Right lobe of liver (tissue), 6 donors: ENCODE data around the gene UPK2. TPM values are rescaled to one million over a fixed set of nuclear protein-coding genes. Genes with fewer than 3 reads are reported as not detected.

ENCODE experiments used
- ATAC-seq, 4 donors: fragments of 200-7000 bp; cut with Tn5 transposase; one replicate each; pipeline ENCODE4 v1.9.1; 2020; ENCODE audit warnings: mild to moderate bottlenecking in 4 of 4, moderate library complexity in 4 of 4
- DNase-seq, 3 donors: peaks; one replicate each; pipeline ENCODE4 v3.0.0-alpha.2; 2020
- H3K27ac ChIP-seq, 3 donors: fragments of 200-600 bp; one replicate each; pipeline ENCODE4 v1.8.0; 2022
- H3K27me3 ChIP-seq, 2 donors: fragments of 200-600 bp; one replicate each; pipeline ENCODE4 v1.8.0; 2022
- H3K36me3 ChIP-seq, 4 donors: fragments of 200-600 bp; sonication (generic) in 1 of 4; one replicate each; pipeline versions ENCODE4 v1.5.1 to v1.8.0; 2017 to 2022; ENCODE audit warnings: control low read depth in 1 of 4
- H3K4me1 ChIP-seq, 4 donors: fragments of 200-600 bp; sonication (generic) in 1 of 4; one replicate each; pipeline versions ENCODE4 v1.5.1 to v1.8.0; 2017 to 2022; ENCODE audit warnings: control low read depth in 1 of 4
- H3K4me3 ChIP-seq, 3 donors: fragments of 200-600 bp; one replicate each; pipeline ENCODE4 v1.8.0; 2022
- H3K9me3 ChIP-seq, 4 donors: fragments of 200-600 bp; sonication (generic) in 1 of 4; one replicate each; pipeline versions ENCODE4 v1.5.1 to v1.8.0; 2017 to 2022; ENCODE audit warnings: control low read depth in 1 of 4
- POLR2A ChIP-seq: fragments of 450-650 bp; IDR thresholded peaks from one replicate; pipeline ENCODE4 v1.6.1; 2017; ENCODE audit warnings: antibody characterized with exemption, mild to moderate bottlenecking
- WGBS: methylation state at CpG from one replicate; pipeline ENCODE4 v1.1.6; 2018; ENCODE audit warnings: low coverage, low lambda C conversion rate; ENCODE audit not compliant: insufficient coverage; ENCODE audit errors: missing lambda C conversion rate; 5-methylcytosine and 5-hydroxymethylcytosine counted together
- intact Hi-C, 2 donors: fragments of 100-400 bp; cut with DNase I; formaldehyde crosslinking; loops; one replicate each; pipeline versions ENCODE4 v1.11.2 to v1.14.1; 2022
- microRNA-seq, 2 donors: library from miRNA; unstranded; fragments of <30 nt; microRNA quantifications; one replicate each; pipeline ENCODE4, GENCODE V29; 2019 to 2020
- small RNA-seq, 2 experiments: library from RNA; depleted of rRNA; stranded (forward); fragments of <200 nt; gene quantifications; one replicate each; pipeline ENCODE3, GENCODE V24; 2016
- total RNA-seq, 6 experiments: library from RNA; depleted of rRNA in 2 of 6; stranded (reverse); fragments of >200 nt in 2 of 6; fragmentation: NEBNext Ultra II Directional in 3 of 6; extraction: Animal tissue kit (Norgen Biotek cat#: 25700) in 3 of 6; gene quantifications; one replicate each; pipeline versions ENCODE4 v1.1.0 to v1.2.4, GENCODE V29; 2016 to 2023
- TF ChIP-seq, protein P1 (sequence below), 4 donors: fragments of 200-600 bp in 3 of 4; fragments of 450-650 bp in 1 of 4; IDR thresholded peaks; one replicate each; pipeline versions ENCODE4 v1.5.1 to v1.8.0; 2016 to 2022; ENCODE audit warnings: antibody characterized with exemption in 4 of 4, mild to moderate bottlenecking in 2 of 4
- donor health status: DM: no; HTN: yes; CAD: no.
- donor health status: DM: no; HTN: no; CAD: no.
- donor health status: DM: no; HTN: no; CAD: no.
- donor health status: DM: no; HTN: yes; CAD: no.
- donor health status: DM: no; HTN: yes; CAD: no.

The UPK2 gene
- total RNA-seq, 6 experiments from 2014 or later: not detected

DNA sequence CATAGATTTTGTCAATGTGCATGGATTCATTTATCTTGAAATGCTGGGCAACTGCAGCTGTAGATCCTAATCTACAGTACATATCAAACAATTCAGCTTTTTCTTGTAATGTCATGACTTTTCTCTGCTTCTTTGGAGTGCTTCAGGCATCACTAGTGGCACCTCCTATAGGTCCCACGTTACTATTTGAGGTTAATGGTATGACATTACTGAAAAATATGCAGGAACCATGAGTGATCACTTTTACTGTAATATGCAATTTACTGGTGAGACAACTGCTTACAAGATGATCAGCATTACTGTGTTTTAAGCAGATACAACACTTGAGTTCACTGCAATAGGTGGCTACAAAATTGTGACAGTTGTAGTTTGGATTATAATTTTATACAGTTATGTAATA lies 44.8 kb downstream of the UPK2 start:
- 56% methylated on average over 1 of the region's 1 CpG for WGBS
- no peak overlapping the region for H3K4me3 ChIP-seq
- intact Hi-C loops: no loop called here
- no peak overlapping the region for H3K27ac ChIP-seq
- H3K27me3 ChIP-seq: no peaks in the 10 kb centered on the region
- H3K9me3 ChIP-seq: no peaks in the 10 kb centered on the region
- H3K36me3 ChIP-seq: peaks cover 0 to 33% (median 15%) of the 10 kb centered on the region in 4 donors
- peaks cover 0 to 13% (median 6%) of the 10 kb centered on the region in 4 donors for H3K4me1 ChIP-seq
- TF ChIP-seq, protein P1, sequence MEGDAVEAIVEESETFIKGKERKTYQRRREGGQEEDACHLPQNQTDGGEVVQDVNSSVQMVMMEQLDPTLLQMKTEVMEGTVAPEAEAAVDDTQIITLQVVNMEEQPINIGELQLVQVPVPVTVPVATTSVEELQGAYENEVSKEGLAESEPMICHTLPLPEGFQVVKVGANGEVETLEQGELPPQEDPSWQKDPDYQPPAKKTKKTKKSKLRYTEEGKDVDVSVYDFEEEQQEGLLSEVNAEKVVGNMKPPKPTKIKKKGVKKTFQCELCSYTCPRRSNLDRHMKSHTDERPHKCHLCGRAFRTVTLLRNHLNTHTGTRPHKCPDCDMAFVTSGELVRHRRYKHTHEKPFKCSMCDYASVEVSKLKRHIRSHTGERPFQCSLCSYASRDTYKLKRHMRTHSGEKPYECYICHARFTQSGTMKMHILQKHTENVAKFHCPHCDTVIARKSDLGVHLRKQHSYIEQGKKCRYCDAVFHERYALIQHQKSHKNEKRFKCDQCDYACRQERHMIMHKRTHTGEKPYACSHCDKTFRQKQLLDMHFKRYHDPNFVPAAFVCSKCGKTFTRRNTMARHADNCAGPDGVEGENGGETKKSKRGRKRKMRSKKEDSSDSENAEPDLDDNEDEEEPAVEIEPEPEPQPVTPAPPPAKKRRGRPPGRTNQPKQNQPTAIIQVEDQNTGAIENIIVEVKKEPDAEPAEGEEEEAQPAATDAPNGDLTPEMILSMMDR (IDR thresholded peaks at IDR 0.05): no peak
- DNase-seq: no peak
- ATAC-seq: no peak

DNA sequence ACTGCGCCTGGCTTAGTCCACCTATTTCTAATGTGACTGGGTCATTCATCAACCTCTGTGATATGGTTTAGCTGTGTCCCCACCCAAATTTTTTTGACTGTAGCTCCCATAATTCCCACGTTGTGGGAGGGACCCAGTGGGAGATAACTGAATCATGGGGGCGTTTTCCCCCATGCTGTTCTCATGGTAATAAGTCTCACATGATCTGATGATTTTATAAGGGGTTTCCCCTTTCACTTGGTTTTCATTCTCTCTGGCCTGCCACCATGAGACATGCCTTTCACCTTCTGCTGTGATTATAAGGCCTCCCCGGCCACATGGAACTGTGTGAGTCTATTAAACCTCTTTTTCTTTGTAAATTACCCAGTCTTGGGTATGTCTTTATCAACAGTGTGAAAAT lies 50.6 kb downstream of the UPK2 start:
- Histone ChIP-seq H3K36me3 (peaks cover 0 to 28% (median 13%) of the 10 kb centered on the region in 4 donors), H3K27me3 (no peaks in the 10 kb centered on the region), H3K9me3 (no peaks in the 10 kb centered on the region), H3K27ac (no peak overlapping the region), H3K4me1 (no peaks in the 10 kb centered on the region), H3K4me3 (no peak overlapping the region)
- WGBS: 94% methylated on average over 4 of the region's 4 CpGs
- DNase-seq (no peak), ATAC-seq (no peak)
- intact Hi-C loops: no loop called here
- TF ChIP-seq POLR2A: no peak
- TF ChIP-seq, protein P1 (IDR thresholded peaks at IDR 0.05): no peak

Small RNA genes lying within 50 kb of the gene (microRNA-seq; reads per million reads assigned to microRNA genes)
- gene MIR4492: 0 reads per million in 2 donors

Small RNA genes lying within 50 kb of the gene (small RNA-seq; reads per million reads assigned to genes)
- gene AP003392.2: 0 reads per million in 2 experiments
- gene MIR4492: 0 reads per million in 2 experiments
- 0 reads per million in 2 experiments for gene RF00017
- 0 reads per million in 2 experiments for gene RF00019
- 0 reads per million in 2 experiments for gene RN7SL688P

Other genes with a start within 250 kb of the UPK2 start
- gene DDX6, start 165.1 kb upstream of the UPK2 start, total RNA-seq: 10 to 100 TPM; 37.9 to 46.1 (median 43.3) TPM
- gene CXCR5, start 72.4 kb upstream of the UPK2 start, total RNA-seq: under 1 TPM in 2 of 6 experiments, not detected in 4; 0.07 TPM
- 10 to 100 TPM; 10.2 to 22.5 (median 19.8) TPM for gene BCL9L, start 30.4 kb upstream of the UPK2 start, total RNA-seq
- gene FOXR1, start 15.5 kb downstream of the UPK2 start, total RNA-seq: not detected
- 10 to 100 TPM; 11.5 to 16.7 (median 13.0) TPM for gene CENATAC, start 41.8 kb downstream of the UPK2 start, total RNA-seq
- 100 to 1,000 TPM; 326 to 822 (median 376) TPM for gene RPS25, start 62.0 kb downstream of the UPK2 start, total RNA-seq
- 10 to 100 TPM; 17.2 to 46.3 (median 33.4) TPM for gene TRAPPC4, start 62.5 kb downstream of the UPK2 start, total RNA-seq
- gene SLC37A4, start 74.6 kb downstream of the UPK2 start, total RNA-seq: 100 to 1,000 TPM in 4 of 6 experiments, 10 to 100 TPM in 2; 78.5 to 177 (median 147) TPM
- 100 to 1,000 TPM; 107 to 202 (median 171) TPM for gene HYOU1, start 100.9 kb downstream of the UPK2 start, total RNA-seq
- 10 to 100 TPM in 4 of 6 experiments, 1 to 10 TPM in 2; 8.5 to 18.3 (median 11.3) TPM for gene VPS11, start 111.5 kb downstream of the UPK2 start, total RNA-seq
- gene HMBS, start 128.6 kb downstream of the UPK2 start, total RNA-seq: 10 to 100 TPM; 11.3 to 35.3 (median 14.6) TPM
- 10 to 100 TPM; 29.8 to 55.5 (median 41.6) TPM for gene DPAGT1, start 145.6 kb downstream of the UPK2 start, total RNA-seq
- gene C2CD2L, start 151.0 kb downstream of the UPK2 start, total RNA-seq: 1 to 10 TPM; 5.4 to 9.7 (median 6.5) TPM
- gene HINFP, start 165.3 kb downstream of the UPK2 start, total RNA-seq: 10 to 100 TPM in 4 of 6 experiments, 1 to 10 TPM in 2; 6.4 to 13.6 (median 10.7) TPM
- gene ABCG4, start 192.8 kb downstream of the UPK2 start, total RNA-seq: under 1 TPM in 4 of 6 experiments, not detected in 2; 0.04 to 0.22 (median 0.09) TPM
- gene NLRX1, start 212.4 kb downstream of the UPK2 start, total RNA-seq: 10 to 100 TPM in 4 of 6 experiments, 1 to 10 TPM in 2; 8.1 to 13.2 (median 10.9) TPM
- gene NHERF4, start 229.2 kb downstream of the UPK2 start, total RNA-seq: under 1 TPM in 1 of 6 experiments, not detected in 5; 0.32 TPM